SK-N-SH treated with all-trans-retinoic acid at 6 μM for 48 hours (cell line): ENCODE data around the gene GOLT1A.

Experiments
- ATAC-seq: fragments of 200-7000 bp; cut with Tn5 transposase; 3 replicates; pipeline ENCODE4 v1.9.1; 2020; ENCODE audit warnings: mild to moderate bottlenecking, moderate library complexity
- ARNTL ChIP-seq: fragments of 450-650 bp; formaldehyde crosslinking; IDR thresholded peaks from 2 replicates; pipeline ENCODE4 v1.5.0; 2020; ENCODE audit warnings: low read depth, mild to moderate bottlenecking, moderate library complexity, borderline replicate concordance
- BACH2 ChIP-seq: fragments of 250-450 bp; sonication (Bioruptor Pico); IDR thresholded peaks from 2 replicates; pipeline ENCODE4 v1.9.0; 2021; ENCODE audit warnings: mild to moderate bottlenecking, borderline replicate concordance
- CREB5 ChIP-seq: fragments of 250-450 bp; sonication (Bioruptor Pico); IDR thresholded peaks from 2 replicates; pipeline ENCODE4 v1.5.1; 2020; ENCODE audit warnings: low read depth, mild to moderate bottlenecking, moderate library complexity
- CSRNP3 ChIP-seq: fragments of 250-450 bp; sonication (Bioruptor Pico); IDR thresholded peaks from 2 replicates; pipeline ENCODE4 v1.5.1; 2021; ENCODE audit warnings: mild to moderate bottlenecking, moderate library complexity
- OSR1 ChIP-seq: fragments of 250-450 bp; sonication (Bioruptor Pico); IDR thresholded peaks from 2 replicates; pipeline ENCODE4 v1.8.0; 2022; ENCODE audit warnings: moderate library complexity, mild to moderate bottlenecking, inconsistent platforms
- PATZ1 ChIP-seq: fragments of 250-450 bp; sonication (Bioruptor Pico); IDR thresholded peaks from 2 replicates; pipeline ENCODE4 v1.8.0; 2020; ENCODE audit warnings: mild to moderate bottlenecking, moderate library complexity, borderline replicate concordance
- POU6F1 ChIP-seq: fragments of 250-450 bp; sonication (Bioruptor Pico); IDR thresholded peaks from 2 replicates; pipeline ENCODE4 v1.8.0; 2021; ENCODE audit warnings: low read depth, mild to moderate bottlenecking, moderate library complexity, borderline replicate concordance
- PPARA ChIP-seq: fragments of 250-450 bp; sonication (Bioruptor Pico); IDR thresholded peaks from 2 replicates; pipeline ENCODE4 v1.5.0; 2020; ENCODE audit warnings: mild to moderate bottlenecking, borderline replicate concordance
- RARB ChIP-seq: fragments of 250-450 bp; sonication (Bioruptor Pico); IDR thresholded peaks from 2 replicates; pipeline ENCODE4 v1.8.0; 2021; ENCODE audit warnings: mild to moderate bottlenecking, moderate library complexity
- SNAI2 ChIP-seq: fragments of 250-450 bp; sonication (Bioruptor Pico); IDR thresholded peaks from 2 replicates; pipeline ENCODE4 v1.5.0; 2020; ENCODE audit warnings: mild to moderate bottlenecking, moderate library complexity
- TOX ChIP-seq: fragments of 250-450 bp; sonication (Bioruptor Pico); IDR thresholded peaks from 2 replicates; pipeline ENCODE4 v1.8.0; 2021; ENCODE audit warnings: mild to moderate bottlenecking, moderate library complexity, borderline replicate concordance
- TSHZ2 ChIP-seq: fragments of 250-450 bp; sonication (Bioruptor Pico); IDR thresholded peaks from 2 replicates; pipeline ENCODE4 v1.5.0; 2020; ENCODE audit warnings: mild to moderate bottlenecking, moderate library complexity
- ZC3H10 ChIP-seq: fragments of 250-450 bp; sonication (Bioruptor Pico); IDR thresholded peaks from 2 replicates; pipeline ENCODE4 v1.5.1; 2021; ENCODE audit warnings: mild to moderate bottlenecking, moderate library complexity
- ZFP3 ChIP-seq: fragments of 250-450 bp; sonication (Bioruptor Pico); IDR thresholded peaks from 2 replicates; pipeline ENCODE4 v1.5.0; 2020; ENCODE audit warnings: mild to moderate bottlenecking, moderate library complexity
- ZFP30 ChIP-seq: fragments of 450-650 bp; formaldehyde crosslinking; IDR thresholded peaks from 2 replicates; pipeline ENCODE4 v1.5.0; 2022; ENCODE audit warnings: mild to moderate bottlenecking, moderate library complexity
- ZNF565 ChIP-seq: fragments of 450-650 bp; formaldehyde crosslinking; conservative IDR thresholded peaks from 2 replicates; pipeline ENCODE4 v1.5.0; 2020; ENCODE audit warnings: low read depth, mild to moderate bottlenecking, moderate library complexity
- ZNF70 ChIP-seq: fragments of 450-650 bp; formaldehyde crosslinking; IDR thresholded peaks from 2 replicates; pipeline ENCODE4 v1.5.0; 2020; ENCODE audit warnings: mild to moderate bottlenecking, moderate library complexity
- ZNF8 ChIP-seq: fragments of 450-650 bp; formaldehyde crosslinking; IDR thresholded peaks from 2 replicates; pipeline ENCODE4 v1.5.0; 2020; ENCODE audit warnings: mild to moderate bottlenecking, moderate library complexity

The GOLT1A gene

GRCh38 chr1:204251286-204251685 lies 37.5 kb upstream of the GOLT1A start (continued):
- TF ChIP-seq PATZ1 (CRISPR knock-in tag) = no peak
- TF ChIP-seq, all 23 proteins: peak for 0

GRCh38 chr1:204250428-204251030 lies 36.7 kb upstream of the GOLT1A start:
- no peak for ATAC-seq
- TF ChIP-seq ZFP3 (CRISPR knock-in tag) = no peak
- no peak for TF ChIP-seq SNAI2 (CRISPR knock-in tag)
- TF ChIP-seq ZNF70 (CRISPR knock-in tag) = no peak
- TF ChIP-seq ZNF565 (CRISPR knock-in tag) = no peak
- no peak for TF ChIP-seq PATZ1 (CRISPR knock-in tag)

GRCh38 chr1:204249736-204250427 lies 36.1 kb upstream of the GOLT1A start:
- TF ChIP-seq TSHZ2 = no peak
- TF ChIP-seq ZC3H10 = no peak
- TF ChIP-seq ZNF70 (CRISPR knock-in tag) = no peak
- no peak for TF ChIP-seq ARNTL (CRISPR knock-in tag)
- TF ChIP-seq RARB (CRISPR knock-in tag) = no peak
- TF ChIP-seq TOX = no peak
- TF ChIP-seq BACH2 = no peak
- no peak for TF ChIP-seq POU6F1
- TF ChIP-seq PPARA (CRISPR knock-in tag) = no peak
- no peak for TF ChIP-seq ZFP30 (CRISPR knock-in tag)
- TF ChIP-seq CREB5 (CRISPR knock-in tag) = no peak
- TF ChIP-seq, all 23 proteins: peak for 0
- no peak for ATAC-seq

GRCh38 chr1:204248954-204249353 lies 35.2 kb upstream of the GOLT1A start:
- TF ChIP-seq ZNF8 = no peak
- ATAC-seq = no peak

- no peak for ATAC-seq
- TF ChIP-seq OSR1 (no peak), TSHZ2 (no peak), CSRNP3 (no peak), POU6F1 (no peak)
Observed at GRCh38 chr1:204246876-204247275, 33.1 kb upstream of the GOLT1A start.
